Measurements from ENCODE around the gene CTSF. TPM values are rescaled to one million over a fixed set of nuclear protein-coding genes. Genes with fewer than 3 reads are reported as not detected.

CTSF gene
- polyA plus RNA-seq, 3 donors = 1.5 to 3.5 (median 2.3) TPM

DNA sequence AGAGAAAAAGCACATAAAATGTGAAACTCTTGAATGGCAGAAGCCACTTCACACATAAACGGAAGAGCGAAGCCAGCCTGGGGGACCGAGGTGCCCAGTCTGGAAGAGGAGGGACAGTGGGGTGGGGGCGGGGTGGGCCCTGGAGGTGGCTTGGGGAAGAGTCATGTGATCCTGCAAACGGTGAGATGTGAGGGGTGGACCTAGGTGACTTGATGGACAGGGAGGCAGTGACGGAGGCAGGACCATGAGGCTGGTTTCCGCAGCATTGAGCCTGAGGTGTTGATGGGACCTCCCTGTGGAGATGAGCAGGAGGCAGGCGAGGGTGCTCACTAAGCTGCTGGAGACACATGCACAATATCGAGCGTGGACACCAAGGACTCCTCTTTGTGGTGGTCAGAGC is 39.3 kb downstream of the CTSF start:
- no peak overlapping the region for H3K27ac ChIP-seq (ENCODE audit: low read depth in 1 of 2, low read length in 2 of 2)
- H3K27me3 ChIP-seq (ENCODE audit: control insufficient read depth in 2 of 2, insufficient read depth in 2 of 2, low read length in 2 of 2) = no peaks in the 10 kb centered on the region
- H3K9me3 ChIP-seq (replicated peaks in 1 of 2; ENCODE audit: control insufficient read depth in 1 of 2, insufficient read depth in 1 of 2, low read length in 2 of 2) = no peaks in the 10 kb centered on the region
- no peak overlapping the region for H3K27ac Mint-ChIP-seq
- peaks cover 21 to 37% of the 10 kb centered on the region in 2 donors for H3K36me3 Mint-ChIP-seq
- H3K4me2 ChIP-seq (replicated peaks; ENCODE audit: extremely low read depth, low read length, poor library complexity, severe bottlenecking) = no peak overlapping the region
- intact Hi-C loops (cut with micrococcal nuclease) = no loop called here
- no peaks in the 10 kb centered on the region for H3K79me2 ChIP-seq (ENCODE audit: insufficient read depth, low read length)
- no peaks in the 10 kb centered on the region for H3K4me1 ChIP-seq (ENCODE audit: control insufficient read depth in 1 of 2, insufficient read depth in 2 of 2, low read length in 2 of 2)
- no peaks in the 10 kb centered on the region for H3K27me3 Mint-ChIP-seq (ENCODE audit: low read depth in 3 of 3)
- H3K9ac ChIP-seq (ENCODE audit: insufficient read depth, low read length, poor library complexity, severe bottlenecking) = no peak overlapping the region
- peaks cover 0 to 1% (median 0%) of the 10 kb centered on the region in 7 donors for H3K9me3 Mint-ChIP-seq
- DNase-seq = peak in 1 of 3 donors; percentile 3
- no peaks in the 10 kb centered on the region for H3K4me1 Mint-ChIP-seq
- H3K4me3 Mint-ChIP-seq = no peak overlapping the region
- H2AFZ ChIP-seq (ENCODE audit: insufficient read depth, low read depth, low read length, poor library complexity, severe bottlenecking) = no peak overlapping the region
- H3K36me3 ChIP-seq (replicated peaks in 1 of 2; ENCODE audit: control insufficient read depth in 1 of 2, insufficient read depth in 2 of 2, low read length in 2 of 2) = peaks cover 10 to 24% of the 10 kb centered on the region in 2 donors
- TF ChIP-seq, protein P1, sequence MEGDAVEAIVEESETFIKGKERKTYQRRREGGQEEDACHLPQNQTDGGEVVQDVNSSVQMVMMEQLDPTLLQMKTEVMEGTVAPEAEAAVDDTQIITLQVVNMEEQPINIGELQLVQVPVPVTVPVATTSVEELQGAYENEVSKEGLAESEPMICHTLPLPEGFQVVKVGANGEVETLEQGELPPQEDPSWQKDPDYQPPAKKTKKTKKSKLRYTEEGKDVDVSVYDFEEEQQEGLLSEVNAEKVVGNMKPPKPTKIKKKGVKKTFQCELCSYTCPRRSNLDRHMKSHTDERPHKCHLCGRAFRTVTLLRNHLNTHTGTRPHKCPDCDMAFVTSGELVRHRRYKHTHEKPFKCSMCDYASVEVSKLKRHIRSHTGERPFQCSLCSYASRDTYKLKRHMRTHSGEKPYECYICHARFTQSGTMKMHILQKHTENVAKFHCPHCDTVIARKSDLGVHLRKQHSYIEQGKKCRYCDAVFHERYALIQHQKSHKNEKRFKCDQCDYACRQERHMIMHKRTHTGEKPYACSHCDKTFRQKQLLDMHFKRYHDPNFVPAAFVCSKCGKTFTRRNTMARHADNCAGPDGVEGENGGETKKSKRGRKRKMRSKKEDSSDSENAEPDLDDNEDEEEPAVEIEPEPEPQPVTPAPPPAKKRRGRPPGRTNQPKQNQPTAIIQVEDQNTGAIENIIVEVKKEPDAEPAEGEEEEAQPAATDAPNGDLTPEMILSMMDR (IDR thresholded peaks at IDR 0.05) = no peak
- 88% methylated on average over 10 of the region's 10 CpGs for WGBS (ENCODE audit: insufficient coverage)
- H3K4me3 ChIP-seq (replicated peaks in 1 of 3; ENCODE audit: low read depth in 2 of 3, low read length in 3 of 3) = no peak overlapping the region
- H4K20me1 ChIP-seq (ENCODE audit: insufficient read depth, low read length) = no peaks in the 10 kb centered on the region

DNA sequence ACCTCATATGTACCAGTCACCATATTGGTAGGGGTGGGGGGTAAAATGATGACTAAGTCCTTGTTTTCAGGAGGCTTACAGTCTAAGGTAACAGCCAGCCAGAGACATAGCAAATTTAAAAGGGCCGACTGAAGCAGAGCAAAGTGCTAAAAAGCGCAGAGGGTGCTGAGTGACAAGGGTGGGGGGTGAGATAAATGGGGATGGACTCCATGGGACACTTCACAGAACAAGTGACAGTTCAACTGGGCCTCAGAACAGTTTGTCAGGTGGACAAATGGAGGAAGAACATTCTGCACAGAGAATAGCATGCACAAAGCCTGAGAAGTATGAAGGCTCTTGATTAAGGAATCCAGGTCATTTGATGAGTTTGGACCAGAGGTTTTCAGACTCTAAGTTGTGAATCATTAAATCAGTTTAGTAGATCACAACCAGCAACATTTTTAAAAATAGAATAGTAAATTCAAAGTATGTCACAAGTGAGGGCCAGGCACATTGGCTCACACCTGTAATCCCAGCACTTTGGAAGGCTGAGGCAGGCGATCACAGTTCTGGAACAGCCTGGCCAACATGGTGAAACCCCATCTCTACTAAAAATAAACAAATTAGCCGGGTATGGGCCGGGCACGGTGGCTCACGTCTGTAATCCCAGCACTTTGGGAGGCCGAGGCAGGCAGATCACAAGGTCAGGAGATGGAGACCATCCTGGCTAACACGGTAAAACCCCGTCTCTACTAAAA is 43.9 kb downstream of the CTSF start:
- H3K27me3 ChIP-seq (ENCODE audit: control insufficient read depth in 2 of 2, insufficient read depth in 2 of 2, low read length in 2 of 2) = no peaks in the 10 kb centered on the region
- no peaks in the 10 kb centered on the region for H3K9me3 ChIP-seq (replicated peaks in 1 of 2; ENCODE audit: control insufficient read depth in 1 of 2, insufficient read depth in 1 of 2, low read length in 2 of 2)
- H3K4me3 ChIP-seq (replicated peaks in 1 of 3; ENCODE audit: low read depth in 2 of 3, low read length in 3 of 3) = no peak overlapping the region
- no peaks in the 10 kb centered on the region for H3K79me2 ChIP-seq (ENCODE audit: insufficient read depth, low read length)
- H3K36me3 ChIP-seq (replicated peaks in 1 of 2; ENCODE audit: control insufficient read depth in 1 of 2, insufficient read depth in 2 of 2, low read length in 2 of 2) = peaks cover 26 to 62% of the 10 kb centered on the region in 2 donors
- no peaks in the 10 kb centered on the region for H3K4me1 Mint-ChIP-seq
- no peak overlapping the region for H2AFZ ChIP-seq (ENCODE audit: insufficient read depth, low read depth, low read length, poor library complexity, severe bottlenecking)
- H3K36me3 Mint-ChIP-seq = peaks cover 48 to 69% of the 10 kb centered on the region in 2 donors
- H3K27ac ChIP-seq (ENCODE audit: low read depth in 1 of 2, low read length in 2 of 2) = no peak overlapping the region
- no peaks in the 10 kb centered on the region for H4K20me1 ChIP-seq (ENCODE audit: insufficient read depth, low read length)
- intact Hi-C loops (cut with micrococcal nuclease) = no loop called here
- peaks cover 0 to 4% (median 0%) of the 10 kb centered on the region in 3 donors for H3K27me3 Mint-ChIP-seq (ENCODE audit: low read depth in 3 of 3)
- WGBS (ENCODE audit: insufficient coverage) = 100% methylated on average over 3 of the region's 10 CpGs
- H3K27ac Mint-ChIP-seq = peak overlapping the region in 1 of 7 donors; percentile 12
- TF ChIP-seq, protein P1 (IDR thresholded peaks at IDR 0.05) = no peak
- H3K4me2 ChIP-seq (replicated peaks; ENCODE audit: extremely low read depth, low read length, poor library complexity, severe bottlenecking) = no peak overlapping the region
- no peak overlapping the region for H3K9ac ChIP-seq (ENCODE audit: insufficient read depth, low read length, poor library complexity, severe bottlenecking)
- H3K4me1 ChIP-seq (ENCODE audit: control insufficient read depth in 1 of 2, insufficient read depth in 2 of 2, low read length in 2 of 2) = no peaks in the 10 kb centered on the region
- no peak overlapping the region for H3K4me3 Mint-ChIP-seq
- no peaks in the 10 kb centered on the region for H3K9me3 Mint-ChIP-seq
- DNase-seq = no peak
